GM18498 (cell line): ENCODE measurements around the gene AKAP6.

Source experiments
- ATAC-seq: cut with Tn5 transposase; IDR thresholded peaks from one replicate; pipeline ENCODE4 v1.9.1; 2021; ENCODE audit warnings: mild to moderate bottlenecking, moderate library complexity; ENCODE audit not compliant: unreplicated experiment

AKAP6 gene

DNA sequence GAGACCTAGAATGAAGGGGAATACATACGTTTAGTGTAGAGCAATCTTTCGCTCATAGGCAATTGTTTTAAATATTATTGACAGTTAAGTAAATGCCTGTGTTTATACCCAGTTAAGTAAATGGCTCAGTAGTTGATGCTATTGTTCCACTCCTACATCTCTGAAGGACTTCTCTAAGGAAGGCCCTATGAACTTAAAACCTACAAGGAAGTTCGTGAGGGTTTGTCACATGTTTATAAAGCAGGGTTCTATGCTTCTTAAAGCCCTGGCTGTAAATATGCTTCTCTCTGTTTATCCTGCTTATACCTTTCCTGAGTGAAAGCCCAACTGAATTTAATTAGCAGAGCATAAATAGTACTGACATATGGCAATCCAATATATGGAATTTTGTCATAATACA is 327.5 kb downstream of the AKAP6 start:
- ATAC-seq: no peak

- ATAC-seq: no peak
Measured at GRCh38 chr14:32657081-32657480, 328.0 kb downstream of the AKAP6 start.

DNA sequence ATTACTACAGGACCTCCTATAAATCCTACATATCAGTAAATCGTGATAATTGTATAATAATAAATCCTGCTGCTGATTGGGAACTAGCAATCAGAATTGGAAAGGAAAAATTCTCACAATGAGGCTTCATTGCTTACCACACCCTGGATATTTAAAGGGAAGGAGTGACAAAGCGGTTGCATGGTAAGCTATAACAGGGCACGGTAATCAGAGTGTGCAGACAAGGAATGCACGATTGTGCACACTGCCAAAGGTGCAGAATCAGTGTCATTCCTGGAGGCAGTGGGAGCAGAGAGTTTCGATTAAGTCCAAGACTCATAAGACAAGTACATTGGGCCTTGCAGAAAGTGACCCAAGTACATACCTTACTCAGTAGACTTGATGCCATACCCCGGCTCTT is 332.1 kb downstream of the AKAP6 start:
- no peak for ATAC-seq

- ATAC-seq: no peak
Measured at GRCh38 chr14:32662211-32662610, 333.1 kb downstream of the AKAP6 start.

DNA sequence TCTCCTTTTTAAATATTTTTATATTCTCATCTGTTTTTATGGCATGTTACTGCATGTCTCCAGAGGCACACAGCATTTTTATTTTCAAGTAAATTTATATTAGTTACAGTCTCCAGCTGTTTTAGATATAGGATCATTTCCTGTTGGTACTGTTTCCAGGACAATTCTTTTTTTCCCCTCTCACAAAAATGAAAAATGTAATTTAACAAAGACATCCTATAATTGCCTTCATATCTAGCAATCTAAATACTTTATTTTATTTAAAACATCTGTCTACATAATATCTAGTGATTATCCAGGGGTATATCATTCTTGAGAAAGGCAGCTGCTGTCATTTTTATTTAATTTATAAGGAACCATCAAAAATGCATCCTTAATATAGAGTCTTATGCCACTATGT is 337.2 kb downstream of the AKAP6 start:
- no peak for ATAC-seq

GRCh38 chr14:32667287-32667686 is 338.2 kb downstream of the AKAP6 start:
- no peak for ATAC-seq

- ATAC-seq: no peak
Measured at GRCh38 chr14:32667791-32668190, 338.7 kb downstream of the AKAP6 start.

- no peak for ATAC-seq
Measured at GRCh38 chr14:32669391-32669790, 340.3 kb downstream of the AKAP6 start.

- no peak for ATAC-seq
Measured at GRCh38 chr14:32675433-32675832, 346.3 kb downstream of the AKAP6 start.

GRCh38 chr14:32677129-32677780 is 348.2 kb downstream of the AKAP6 start:
- ATAC-seq: no peak

- no peak for ATAC-seq
Measured at GRCh38 chr14:32678088-32678487, 349.0 kb downstream of the AKAP6 start.

DNA sequence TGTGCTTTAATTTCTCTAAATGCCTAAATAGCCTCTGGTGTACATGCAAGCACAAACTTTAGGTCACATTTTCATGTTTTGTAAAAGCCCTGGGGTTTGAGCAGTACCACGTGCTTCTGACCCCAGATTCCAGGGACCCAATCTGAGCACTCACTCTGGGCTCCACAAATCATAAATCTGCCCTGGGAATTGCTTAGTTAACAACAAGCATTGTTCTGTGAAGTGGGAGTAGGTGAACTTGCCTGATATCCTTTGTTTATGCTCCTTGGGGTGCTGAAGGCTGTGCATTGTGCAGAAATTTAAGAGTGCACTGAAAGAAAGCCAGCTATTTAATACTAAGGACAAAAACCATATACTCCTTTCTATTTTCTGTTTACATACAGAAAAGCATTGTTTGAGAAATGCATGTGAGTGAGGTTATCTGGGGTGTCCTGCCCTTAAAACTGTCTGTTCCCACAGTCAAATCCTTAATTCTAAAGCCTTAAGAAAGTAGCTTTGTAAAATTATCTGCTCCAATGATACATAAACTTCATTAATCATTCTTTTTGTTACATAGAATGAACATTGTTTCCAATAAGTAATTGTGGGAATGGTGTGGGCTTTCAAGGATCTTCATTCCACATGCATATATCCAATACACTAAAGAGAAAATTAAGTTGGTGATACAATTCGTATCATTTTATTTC is 351.0 kb downstream of the AKAP6 start:
- no peak for ATAC-seq

GRCh38 chr14:32681598-32681997 is 352.5 kb downstream of the AKAP6 start:
- ATAC-seq: no peak

- ATAC-seq: no peak
Measured at GRCh38 chr14:32682214-32682613, 353.1 kb downstream of the AKAP6 start.

- ATAC-seq: no peak
Measured at GRCh38 chr14:32683679-32684078, 354.6 kb downstream of the AKAP6 start.

GRCh38 chr14:32688941-32689340 is 359.8 kb downstream of the AKAP6 start:
- no peak for ATAC-seq

GRCh38 chr14:32692441-32692840 is 363.3 kb downstream of the AKAP6 start:
- ATAC-seq: no peak

DNA sequence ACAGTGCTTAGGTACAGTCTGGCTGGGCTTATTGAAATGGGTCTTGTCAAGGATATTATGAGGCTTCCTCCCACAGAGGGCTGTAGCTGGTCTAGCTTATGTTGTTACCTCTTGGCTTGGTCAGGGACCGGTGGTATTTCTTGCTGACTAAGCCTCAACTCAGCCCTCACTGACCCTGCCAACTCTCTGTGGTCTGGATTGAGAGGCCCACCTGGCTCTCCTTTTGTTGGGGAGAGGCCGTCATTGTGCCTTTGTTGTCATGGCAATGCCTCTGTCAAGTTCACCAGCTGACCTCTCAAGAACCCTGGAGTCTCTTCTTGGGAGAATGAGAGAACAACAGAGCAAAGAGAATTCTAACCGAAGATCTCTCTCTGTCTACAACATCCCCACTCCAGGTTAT is 364.0 kb downstream of the AKAP6 start:
- no peak for ATAC-seq

GRCh38 chr14:32694795-32695449 is 365.8 kb downstream of the AKAP6 start:
- ATAC-seq: no peak

GRCh38 chr14:32696325-32697091 is 367.4 kb downstream of the AKAP6 start:
- ATAC-seq: no peak

DNA sequence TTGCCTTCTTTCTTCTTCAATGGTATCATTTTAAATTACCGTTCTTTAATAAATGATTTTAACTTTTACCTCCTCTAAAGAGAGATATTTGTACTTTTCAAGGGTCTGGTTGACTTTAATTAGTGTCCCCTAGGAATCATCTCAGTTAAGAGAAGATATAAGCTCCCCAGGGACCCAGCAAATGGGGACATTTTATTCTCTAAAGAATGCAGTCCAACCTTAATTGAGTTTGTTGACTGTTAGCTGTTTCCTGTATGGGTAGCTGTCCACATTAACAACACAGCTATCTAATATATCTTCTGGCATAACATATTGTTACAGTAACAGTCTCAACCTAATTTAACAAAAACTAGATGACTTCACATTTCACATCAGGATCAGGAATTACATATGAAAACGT is 368.0 kb downstream of the AKAP6 start:
- ATAC-seq: no peak

GRCh38 chr14:32697704-32698103 is 368.6 kb downstream of the AKAP6 start:
- no peak for ATAC-seq
